ENCODE measurements around the gene FRAS1. TPM values are rescaled to one million over a fixed set of nuclear protein-coding genes. Genes with fewer than 3 reads are reported as not detected.

FRAS1 gene
- total RNA-seq, 2 experiments from 2014 or later: not detected

GRCh38 chr4:78318126-78318525 is 261.0 kb downstream of the FRAS1 start:
- no peak for TF ChIP-seq CTCF (IDR thresholded peaks at IDR 0.05)
- Histone ChIP-seq H3K36me3 (ENCODE audit: insufficient read depth, low read length) (no peaks in the 10 kb centered on the region), H3K9me3 (ENCODE audit: control insufficient read depth in 1 of 2, insufficient read depth in 1 of 2, low read length in 2 of 2) (no peaks in the 10 kb centered on the region), H3K27me3 (ENCODE audit: control insufficient read depth in 1 of 2, insufficient read depth in 2 of 2, low read length in 2 of 2) (peaks cover 0 to 9% of the 10 kb centered on the region in 2 experiments), H3K27ac (ENCODE audit: low read depth in 1 of 2, low read length in 2 of 2) (no peak overlapping the region), H3K4me1 (ENCODE audit: insufficient read depth, low read length) (no peaks in the 10 kb centered on the region), H3K4me3 (ENCODE audit: low read length) (no peak overlapping the region)
- Mint-ChIP-seq H3K27me3 (peaks cover 25% of the 10 kb centered on the region), H3K4me3 (no peak overlapping the region), H3K9me3 (no peaks in the 10 kb centered on the region), H3K36me3 (ENCODE audit: low read depth) (no peaks in the 10 kb centered on the region), H3K27ac (no peak overlapping the region), H3K4me1 (ENCODE audit: low read depth) (no peaks in the 10 kb centered on the region)
- POLR2A ChIA-PET: no interaction called here
- CTCF ChIA-PET: no interaction called here
- DNase-seq (no peak), ATAC-seq (ENCODE audit: poor library complexity) (no peak)
- intact Hi-C loops (cut with DNase I, micrococcal nuclease): no loop called here

GRCh38 chr4:78320349-78320935 is 263.3 kb downstream of the FRAS1 start:
- ChIA-PET CTCF (no interaction called here), POLR2A (no interaction called here)
- H3K36me3 Mint-ChIP-seq (ENCODE audit: low read depth): no peaks in the 10 kb centered on the region
- Histone ChIP-seq H3K4me3 (ENCODE audit: low read length) (no peak overlapping the region), H3K36me3 (ENCODE audit: insufficient read depth, low read length) (no peaks in the 10 kb centered on the region), H3K4me1 (ENCODE audit: insufficient read depth, low read length) (no peaks in the 10 kb centered on the region), H3K27ac (ENCODE audit: low read depth in 1 of 2, low read length in 2 of 2) (no peak overlapping the region), H3K9me3 (ENCODE audit: control insufficient read depth in 1 of 2, insufficient read depth in 1 of 2, low read length in 2 of 2) (no peaks in the 10 kb centered on the region), H3K27me3 (ENCODE audit: control insufficient read depth in 1 of 2, insufficient read depth in 2 of 2, low read length in 2 of 2) (peaks cover 0 to 9% of the 10 kb centered on the region in 2 experiments)
- no peak for DNase-seq
- H3K9me3 Mint-ChIP-seq: no peaks in the 10 kb centered on the region
- ATAC-seq (ENCODE audit: poor library complexity): no peak
- H3K4me1 Mint-ChIP-seq (ENCODE audit: low read depth): no peaks in the 10 kb centered on the region
- intact Hi-C loops (cut with DNase I, micrococcal nuclease): no loop called here
- H3K4me3 Mint-ChIP-seq: no peak overlapping the region
- no peak for TF ChIP-seq CTCF (IDR thresholded peaks at IDR 0.05)
- H3K27ac Mint-ChIP-seq: no peak overlapping the region
- H3K27me3 Mint-ChIP-seq: peaks cover 20% of the 10 kb centered on the region

GRCh38 chr4:78322032-78322431 is 264.9 kb downstream of the FRAS1 start:
- Histone ChIP-seq H3K4me1 (ENCODE audit: insufficient read depth, low read length) (no peaks in the 10 kb centered on the region), H3K27ac (ENCODE audit: low read depth in 1 of 2, low read length in 2 of 2) (no peak overlapping the region), H3K9me3 (ENCODE audit: control insufficient read depth in 1 of 2, insufficient read depth in 1 of 2, low read length in 2 of 2) (no peaks in the 10 kb centered on the region), H3K4me3 (ENCODE audit: low read length) (no peak overlapping the region), H3K36me3 (ENCODE audit: insufficient read depth, low read length) (no peaks in the 10 kb centered on the region), H3K27me3 (ENCODE audit: control insufficient read depth in 1 of 2, insufficient read depth in 2 of 2, low read length in 2 of 2) (peaks cover 0 to 9% of the 10 kb centered on the region in 2 experiments)
- POLR2A ChIA-PET: interaction anchor here (0.6 kb wide), 1 partner anchor 1052 kb away, joined by 3 read pairs; no protein-coding TSS in a partner anchor
- DNase-seq: no peak
- Mint-ChIP-seq H3K27me3 (peaks cover 13% of the 10 kb centered on the region), H3K36me3 (ENCODE audit: low read depth) (no peaks in the 10 kb centered on the region), H3K9me3 (no peaks in the 10 kb centered on the region), H3K4me1 (ENCODE audit: low read depth) (no peaks in the 10 kb centered on the region), H3K4me3 (no peak overlapping the region), H3K27ac (no peak overlapping the region)
- ATAC-seq (ENCODE audit: poor library complexity): no peak
- CTCF ChIA-PET: no interaction called here
- intact Hi-C loops (cut with DNase I, micrococcal nuclease): no loop called here
- TF ChIP-seq CTCF (IDR thresholded peaks at IDR 0.05): no peak

Data from CD4-positive, alpha-beta T cell (primary cell).